Activated T-cell treated with anti-CD3 and anti-CD28 coated beads, Interleukin-2, amount 50 U/mL, for 48 hours (primary cell): ENCODE measurements around the gene RARB.

Experiments
- DNase-seq, 2 experiments: peaks; one replicate each; pipeline ENCODE4 v3.0.0-alpha.2; 2020

RARB gene

DNA sequence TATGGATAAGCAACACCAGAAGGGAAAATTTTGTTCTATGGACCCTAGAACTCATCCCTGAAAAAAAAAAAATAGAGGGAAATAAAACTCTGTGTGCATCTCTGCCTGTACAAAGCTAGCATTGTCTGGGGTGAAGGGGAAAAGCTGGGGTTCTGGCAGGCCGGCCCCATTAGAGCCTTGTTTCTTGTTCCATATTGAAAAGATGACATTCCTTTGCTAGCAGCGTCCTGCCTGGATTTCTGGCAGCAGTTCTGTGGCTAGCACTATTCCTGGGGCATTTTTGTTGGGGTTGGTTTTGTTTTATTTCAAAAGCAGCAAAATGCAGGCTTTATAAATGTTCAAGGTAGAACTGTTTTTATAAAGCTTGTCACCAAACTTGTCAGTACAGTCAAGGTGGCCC lies 45.2 kb downstream of the RARB start:
- DNase-seq: no peak

DNA sequence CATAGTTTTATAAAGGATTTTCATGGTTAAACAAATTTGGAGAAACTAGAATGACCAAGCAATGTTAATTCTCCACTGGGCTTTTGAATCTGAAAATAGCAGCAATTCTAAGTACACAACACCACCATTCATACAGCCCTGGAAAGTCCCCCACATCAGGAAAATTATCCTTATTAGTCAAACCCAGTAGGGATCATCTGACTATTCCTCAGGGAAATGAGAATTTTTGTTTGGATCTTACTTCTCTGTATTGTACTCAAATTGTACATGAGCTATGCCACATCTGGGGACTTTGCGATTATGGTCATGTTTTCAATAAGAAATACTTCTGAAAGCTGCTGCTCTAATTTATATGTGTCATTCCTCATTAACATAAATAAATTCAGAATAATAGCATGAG lies 46.0 kb downstream of the RARB start:
- no peak for DNase-seq

- no peak for DNase-seq
These were observed 48.6 kb downstream of the RARB start for GRCh38 chr3:25476639-25477038.

- no peak for DNase-seq
These were observed 50.2 kb downstream of the RARB start for GRCh38 chr3:25478211-25478757.

GRCh38 chr3:25478964-25479726 lies 51.1 kb downstream of the RARB start:
- no peak for DNase-seq

DNA sequence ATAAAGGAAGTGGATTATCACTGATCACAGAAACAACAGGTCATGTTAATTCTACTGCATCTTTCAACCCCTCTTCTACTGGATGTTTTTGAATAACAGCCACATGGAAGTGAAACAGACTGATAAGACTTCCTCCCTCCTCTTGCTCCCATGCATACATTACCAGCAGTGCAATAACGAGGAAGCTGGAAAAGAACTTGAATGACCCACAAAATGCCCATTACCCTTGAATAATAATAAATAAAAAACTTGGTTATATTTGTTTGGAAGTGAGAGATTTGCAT lies 51.6 kb downstream of the RARB start:
- DNase-seq: no peak

- DNase-seq: no peak
These were observed 52.7 kb downstream of the RARB start for GRCh38 chr3:25480811-25481210.

- DNase-seq: no peak
These were observed 53.3 kb downstream of the RARB start for GRCh38 chr3:25481386-25481785.

- DNase-seq: no peak
These were observed 55.4 kb downstream of the RARB start for GRCh38 chr3:25483456-25483855.

- no peak for DNase-seq
These were observed 57.6 kb downstream of the RARB start for GRCh38 chr3:25485673-25486072.

DNA sequence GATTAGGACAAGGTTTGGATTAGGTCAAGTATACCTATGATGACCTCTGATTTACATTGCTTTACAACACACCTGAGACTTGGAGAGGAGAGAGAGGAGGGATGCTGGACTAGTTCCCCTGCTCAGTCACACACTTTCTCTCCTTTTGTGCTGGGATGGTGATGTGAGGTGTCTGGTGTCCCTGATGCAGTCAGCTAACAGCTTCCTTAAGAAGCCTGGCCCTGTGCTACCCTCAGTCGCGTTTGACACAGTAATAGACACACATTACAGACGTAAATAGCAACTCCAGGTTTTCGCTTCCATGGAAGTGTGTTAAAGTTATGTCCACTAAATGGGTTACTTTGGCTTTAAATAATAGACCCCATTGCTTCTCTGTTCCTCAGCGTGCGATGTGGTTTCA lies 58.9 kb downstream of the RARB start:
- DNase-seq: no peak

DNA sequence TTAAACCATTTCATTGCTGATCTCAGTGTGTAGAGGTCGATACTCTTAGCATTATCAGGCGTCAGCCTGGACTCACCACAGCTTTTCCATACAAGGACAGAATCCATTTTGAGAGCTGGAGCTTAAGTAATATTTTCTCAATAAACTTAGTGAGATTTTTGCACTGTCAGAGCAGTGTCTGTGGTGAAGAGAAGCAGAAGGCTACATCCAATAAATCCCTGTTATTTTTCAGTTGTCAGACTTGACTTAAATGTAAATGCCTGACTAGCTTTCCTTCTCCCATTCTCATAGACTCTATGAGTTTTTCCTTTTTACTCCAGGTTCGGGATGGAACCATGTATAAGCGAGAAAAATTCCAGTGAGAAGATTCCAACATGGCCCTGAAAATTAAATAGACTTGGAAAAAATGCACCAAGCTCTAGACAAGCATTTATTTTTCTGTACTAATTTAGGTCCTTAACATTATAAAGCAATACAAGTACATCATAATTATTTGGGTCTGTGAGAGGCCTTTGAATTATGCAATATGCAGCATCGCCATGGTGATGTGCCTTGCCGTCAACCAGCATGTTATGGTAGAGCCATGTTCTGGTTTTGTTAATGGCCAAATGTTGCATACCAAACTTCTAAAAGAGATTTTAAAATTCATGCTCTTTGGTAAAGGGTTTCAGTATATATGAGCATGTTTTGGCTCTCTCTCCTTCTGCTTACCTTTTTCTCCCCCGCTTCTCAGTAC lies 62.0 kb downstream of the RARB start:
- DNase-seq: no peak

- no peak for DNase-seq
These were observed 65.2 kb downstream of the RARB start for GRCh38 chr3:25493246-25493645.

DNA sequence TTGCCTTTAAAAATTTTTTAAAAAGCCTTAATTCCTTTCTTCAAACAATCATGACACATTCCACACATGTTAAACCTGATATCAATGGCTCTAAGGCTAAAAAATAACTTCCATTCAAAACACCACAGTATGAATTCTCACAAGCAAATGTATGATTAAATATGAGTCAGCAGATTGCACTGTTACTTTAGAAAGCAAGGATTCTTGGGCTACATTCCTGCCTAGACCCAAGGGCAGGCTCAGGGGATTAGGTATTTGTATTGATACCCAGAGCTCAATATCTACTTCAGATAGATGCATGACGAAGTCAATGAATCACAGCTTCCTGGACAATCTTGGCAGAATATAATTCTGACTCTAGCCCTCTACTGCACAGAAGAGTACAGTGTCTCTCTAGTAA lies 65.7 kb downstream of the RARB start:
- DNase-seq: no peak

DNA sequence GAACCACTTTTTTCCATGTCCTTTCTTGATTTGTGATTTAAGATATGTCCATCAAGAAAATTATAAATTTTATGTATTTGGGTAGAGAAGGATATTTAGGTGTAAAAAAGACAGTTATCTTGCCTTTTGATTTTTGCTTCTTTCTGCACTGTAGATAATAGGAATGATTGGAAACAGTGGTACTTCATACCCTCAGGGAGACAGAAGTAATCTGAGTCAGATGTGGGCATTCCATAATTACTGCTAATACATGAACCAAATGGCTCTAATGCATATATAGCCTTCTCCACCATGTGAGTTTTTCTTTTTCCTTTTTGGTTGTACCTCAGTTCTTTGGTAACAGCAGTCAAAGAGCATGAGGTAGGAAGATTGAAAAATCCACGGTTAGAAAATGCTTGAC lies 67.2 kb downstream of the RARB start:
- no peak for DNase-seq

DNA sequence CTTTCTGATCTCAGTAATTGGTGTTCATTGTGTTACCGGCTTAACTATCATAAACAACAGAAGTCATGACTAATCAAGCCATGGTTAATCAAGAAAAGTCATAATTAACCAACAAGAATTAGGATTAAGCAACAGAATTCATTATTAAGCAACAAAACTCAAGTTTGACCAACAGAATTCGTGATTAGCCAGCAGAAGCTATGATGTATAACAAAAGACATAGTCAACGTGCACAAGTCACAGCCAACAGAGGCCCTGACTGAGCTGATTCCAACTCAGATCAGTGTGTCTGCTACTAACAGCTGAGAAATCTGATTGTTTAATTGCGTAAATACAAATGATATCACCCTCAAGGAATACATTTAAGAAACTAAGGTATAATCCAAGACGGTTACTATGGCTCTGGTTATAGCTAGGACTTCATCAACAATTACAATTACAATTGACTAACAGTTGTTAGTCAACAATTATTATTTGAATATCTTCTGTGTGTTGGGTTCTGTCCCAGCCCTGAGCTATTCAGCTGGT lies 67.7 kb downstream of the RARB start:
- no peak for DNase-seq

- no peak for DNase-seq
These were observed 69.0 kb downstream of the RARB start for GRCh38 chr3:25497096-25497495.

DNA sequence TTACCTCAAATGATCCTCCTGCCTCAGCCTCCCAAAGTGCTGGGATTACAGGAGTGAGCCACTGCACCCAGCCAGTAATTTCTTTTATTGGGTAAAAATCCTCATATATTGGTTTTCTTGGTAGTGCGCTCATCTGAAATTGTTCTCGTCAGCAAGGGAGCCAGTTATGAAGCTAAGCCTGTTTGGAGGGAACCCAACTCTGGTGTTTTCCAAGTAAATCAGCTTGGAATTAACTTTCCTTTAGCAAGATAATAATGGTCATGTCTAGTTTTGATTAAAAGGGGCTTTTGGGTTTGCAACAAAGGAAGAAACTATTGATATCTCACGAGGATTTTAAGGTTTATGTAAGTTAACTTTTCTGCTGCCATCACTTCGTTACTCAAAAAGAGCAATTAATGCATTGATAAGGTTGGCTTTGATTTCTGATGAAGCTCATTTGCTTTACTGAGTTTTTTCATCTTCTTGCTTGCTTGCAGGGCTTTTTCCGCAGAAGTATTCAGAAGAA lies 72.7 kb downstream of the RARB start:
- DNase-seq: no peak

DNA sequence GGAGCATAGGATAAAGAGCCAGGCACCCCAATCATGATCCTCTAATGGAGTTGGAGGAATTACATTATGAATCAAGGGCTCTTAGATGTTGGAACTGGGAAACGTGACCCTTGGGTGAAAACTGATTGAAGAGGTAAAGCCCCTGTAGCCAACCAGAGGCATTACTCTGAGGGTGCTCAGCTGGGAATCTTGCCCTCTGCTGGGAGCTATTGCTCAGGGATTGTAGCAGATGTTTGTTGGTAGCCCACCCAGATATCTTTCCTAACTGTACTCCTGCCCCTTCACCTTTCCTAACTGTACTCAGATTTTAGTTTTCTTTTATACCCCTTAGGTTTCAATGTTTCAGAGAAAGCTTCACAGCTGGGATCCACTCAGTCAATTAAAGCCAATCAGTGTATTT lies 74.2 kb downstream of the RARB start:
- DNase-seq: no peak

DNA sequence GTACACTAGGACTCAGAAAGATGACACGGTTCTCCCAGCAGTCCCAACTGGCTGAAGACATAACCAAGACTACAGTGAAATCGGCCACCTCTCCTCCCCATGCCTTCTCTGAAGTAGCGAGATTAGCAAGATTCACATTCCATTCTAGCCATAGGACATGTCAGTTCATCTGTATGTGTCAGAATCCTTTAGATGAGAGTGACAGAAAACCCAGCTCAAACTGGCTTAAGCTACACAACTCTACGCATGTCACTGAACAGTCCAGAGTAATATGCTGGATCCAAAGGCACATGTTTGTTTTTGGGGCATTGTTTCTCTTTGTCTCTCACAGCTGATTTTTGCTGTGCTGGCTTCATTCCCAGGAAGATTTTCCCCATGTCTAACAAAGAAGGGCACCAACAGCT lies 75.8 kb downstream of the RARB start:
- no peak for DNase-seq

DNA sequence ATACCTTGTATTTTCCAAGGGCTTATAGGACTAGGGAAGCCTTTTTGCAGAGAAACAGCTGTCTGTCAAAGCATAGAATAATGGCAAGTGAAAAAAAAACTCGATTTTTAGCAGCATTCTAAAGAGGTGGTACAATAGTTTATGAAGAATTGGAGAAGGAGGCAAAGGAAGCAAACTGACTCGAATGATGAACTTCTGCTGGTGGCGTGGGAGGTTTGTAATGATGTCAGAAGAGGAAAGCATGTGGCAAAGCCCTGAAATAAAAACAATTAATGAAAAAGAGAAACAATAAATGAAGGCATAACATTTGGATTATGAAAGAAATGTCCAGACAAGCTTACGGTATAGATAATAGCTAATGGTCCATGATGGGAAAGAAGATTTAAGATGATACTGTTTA lies 77.5 kb downstream of the RARB start:
- no peak for DNase-seq

- DNase-seq: no peak
These were observed 79.7 kb downstream of the RARB start for GRCh38 chr3:25507811-25508210.

GRCh38 chr3:25508433-25508832 lies 80.4 kb downstream of the RARB start:
- DNase-seq: no peak

DNA sequence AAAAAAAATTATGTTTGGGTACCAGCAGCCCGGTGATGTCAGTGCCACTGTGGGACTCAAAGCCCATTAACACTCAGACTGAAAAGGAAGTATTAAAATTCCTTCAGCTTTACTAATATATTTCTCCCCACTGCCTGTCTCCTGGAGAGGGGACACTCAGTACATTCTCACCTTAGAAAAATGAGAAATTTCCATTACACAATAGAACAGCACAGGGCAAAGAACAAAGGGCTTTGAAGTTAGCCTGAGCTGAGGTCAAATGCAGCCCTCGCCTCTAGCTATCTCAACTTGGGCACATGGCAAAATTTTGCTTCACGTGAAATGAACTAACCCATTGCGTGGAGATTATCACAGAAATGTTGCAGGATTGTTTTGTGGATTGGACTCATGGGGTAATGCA lies 80.8 kb downstream of the RARB start:
- DNase-seq: no peak
